Measurements from ENCODE around the gene GRAMD2A. TPM values are rescaled to one million over a fixed set of nuclear protein-coding genes. Genes with fewer than 3 reads are reported as not detected.

Gene GRAMD2A
- total RNA-seq, 3 donors from 2014 or later (not counting 1 experiment from before 2014, with no cell fraction given): not detected

GRCh38 chr15:72169921-72170611 lies 27.5 kb downstream of the GRAMD2A start:
- no peak overlapping the region for H3K4me3 Mint-ChIP-seq
- 95% methylated on average over 16 of the region's 16 CpGs for WGBS (ENCODE audit: insufficient coverage)

GRCh38 chr15:72169236-72169920 lies 28.2 kb downstream of the GRAMD2A start:
- no peak for DNase-seq
- Histone ChIP-seq H3K4me1 (ENCODE audit: control insufficient read depth, insufficient read depth, low read length) (peaks cover 15% of the 10 kb centered on the region), H3K9me3 (ENCODE audit: control insufficient read depth, insufficient read depth, low read length) (no peaks in the 10 kb centered on the region), H3K27me3 (ENCODE audit: control insufficient read depth, insufficient read depth, low read length) (no peaks in the 10 kb centered on the region), H3K4me3 (ENCODE audit: low read length) (no peak overlapping the region), H3K27ac (ENCODE audit: low read length) (no peak overlapping the region), H3K36me3 (ENCODE audit: control insufficient read depth, insufficient read depth, low read length) (no peaks in the 10 kb centered on the region)
- intact Hi-C loops (cut with micrococcal nuclease): no loop called here
- H3K36me3 Mint-ChIP-seq: no peaks in the 10 kb centered on the region
- H3K27ac Mint-ChIP-seq: no peak overlapping the region
- no peaks in the 10 kb centered on the region for H3K9me3 Mint-ChIP-seq
- H3K4me1 Mint-ChIP-seq: peaks cover 0 to 11% of the 10 kb centered on the region in 2 donors
- no peak overlapping the region for H3K4me3 Mint-ChIP-seq
- ATAC-seq: no peak
- H3K27me3 Mint-ChIP-seq (ENCODE audit: low read depth in 2 of 2): no peaks in the 10 kb centered on the region
- 59% methylated on average over 10 of the region's 10 CpGs for WGBS (ENCODE audit: insufficient coverage)
- TF ChIP-seq CTCF (IDR thresholded peaks at IDR 0.05): no peak

More at GRCh38 chr15:72169921-72170611, 27.5 kb downstream of the GRAMD2A start:
- TF ChIP-seq CTCF (IDR thresholded peaks at IDR 0.05): no peak
- H3K9me3 ChIP-seq (ENCODE audit: control insufficient read depth, insufficient read depth, low read length): no peaks in the 10 kb centered on the region
- DNase-seq (no peak), ATAC-seq (no peak)
- H3K36me3 ChIP-seq (ENCODE audit: control insufficient read depth, insufficient read depth, low read length): no peaks in the 10 kb centered on the region
- no peak overlapping the region for H3K4me3 ChIP-seq (ENCODE audit: low read length)
- Mint-ChIP-seq H3K27me3 (ENCODE audit: low read depth in 2 of 2) (no peaks in the 10 kb centered on the region), H3K9me3 (no peaks in the 10 kb centered on the region), H3K27ac (no peak overlapping the region), H3K4me1 (peaks cover 0 to 11% of the 10 kb centered on the region in 2 donors), H3K36me3 (no peaks in the 10 kb centered on the region)
- peaks cover 15% of the 10 kb centered on the region for H3K4me1 ChIP-seq (ENCODE audit: control insufficient read depth, insufficient read depth, low read length)
- H3K27ac ChIP-seq (ENCODE audit: low read length): no peak overlapping the region
- intact Hi-C loops (cut with micrococcal nuclease): no loop called here
- H3K27me3 ChIP-seq (ENCODE audit: control insufficient read depth, insufficient read depth, low read length): no peaks in the 10 kb centered on the region

- H3K4me1 ChIP-seq (ENCODE audit: control insufficient read depth, insufficient read depth, low read length): peaks cover 15% of the 10 kb centered on the region
- no peak overlapping the region for H3K4me3 ChIP-seq (ENCODE audit: low read length)
- 57% methylated on average over 4 of the region's 4 CpGs for WGBS (ENCODE audit: insufficient coverage)
- H3K9me3 ChIP-seq (ENCODE audit: control insufficient read depth, insufficient read depth, low read length): no peaks in the 10 kb centered on the region
- ATAC-seq: no peak
- H3K27me3 ChIP-seq (ENCODE audit: control insufficient read depth, insufficient read depth, low read length): no peaks in the 10 kb centered on the region
- peaks cover 0 to 11% of the 10 kb centered on the region in 2 donors for H3K4me1 Mint-ChIP-seq
- DNase-seq: no peak
- no peaks in the 10 kb centered on the region for H3K36me3 ChIP-seq (ENCODE audit: control insufficient read depth, insufficient read depth, low read length)
- H3K9me3 Mint-ChIP-seq: no peaks in the 10 kb centered on the region
- TF ChIP-seq CTCF (IDR thresholded peaks at IDR 0.05): no peak
- intact Hi-C loops (cut with micrococcal nuclease): no loop called here
- H3K27ac ChIP-seq (ENCODE audit: low read length): no peak overlapping the region
- no peaks in the 10 kb centered on the region for H3K27me3 Mint-ChIP-seq (ENCODE audit: low read depth in 2 of 2)
- no peaks in the 10 kb centered on the region for H3K36me3 Mint-ChIP-seq
- H3K4me3 Mint-ChIP-seq: no peak overlapping the region
- H3K27ac Mint-ChIP-seq: no peak overlapping the region
Observed at GRCh38 chr15:72168808-72169190, 28.8 kb downstream of the GRAMD2A start.
